Lower lobe of right lung (tissue), 2 donors: ENCODE measurements around the gene HMG20B. TPM values are rescaled to one million over a fixed set of nuclear protein-coding genes. Genes with fewer than 3 reads are reported as not detected.

ENCODE experiments used
- ATAC-seq, 2 donors: fragments of 200-7000 bp; cut with Tn5 transposase; one replicate each; pipeline ENCODE4 v1.9.1; 2020 to 2022; ENCODE audit warnings: mild to moderate bottlenecking in 2 of 2, moderate library complexity in 2 of 2
- DNase-seq: peaks from one replicate; pipeline ENCODE4 v3.0.0-alpha.2; 2020
- H3K27ac ChIP-seq: fragments of 200-600 bp; one replicate; pipeline ENCODE4 v1.8.0; 2022
- H3K27me3 ChIP-seq: fragments of 200-600 bp; one replicate; pipeline ENCODE4 v1.8.0; 2022; ENCODE audit warnings: low read depth
- H3K36me3 ChIP-seq: fragments of 200-600 bp; one replicate; pipeline ENCODE4 v1.8.0; 2022; ENCODE audit warnings: mild to moderate bottlenecking
- H3K4me1 ChIP-seq: fragments of 200-600 bp; one replicate; pipeline ENCODE4 v1.8.0; 2022
- H3K4me3 ChIP-seq: fragments of 200-600 bp; one replicate; pipeline ENCODE4 v1.8.0; 2022; ENCODE audit warnings: mild to moderate bottlenecking
- H3K9me3 ChIP-seq: fragments of 200-600 bp; one replicate; pipeline ENCODE4 v1.8.0; 2022
- CTCF ChIP-seq: fragments of 200-600 bp; IDR thresholded peaks from one replicate; pipeline ENCODE4 v1.8.0; 2022; ENCODE audit warnings: antibody characterized with exemption, mild to moderate bottlenecking
- intact Hi-C: fragments of 100-400 bp; cut with DNase I; formaldehyde crosslinking; loops from one replicate; pipeline ENCODE4 v1.11.0; 2022
- total RNA-seq: library from RNA; stranded (reverse); fragmentation: NEBNext Ultra II Directional; extraction: Animal tissue kit (Norgen Biotek cat#: 25700); gene quantifications from one replicate; pipeline ENCODE4 v1.2.1, GENCODE V29; 2021
- donor health status: DM: no; HTN: yes; CAD: no; lungs with severe emphysema.

HMG20B gene
- total RNA-seq, 1 donor from 2014 or later, result 60.9 TPM

DNA sequence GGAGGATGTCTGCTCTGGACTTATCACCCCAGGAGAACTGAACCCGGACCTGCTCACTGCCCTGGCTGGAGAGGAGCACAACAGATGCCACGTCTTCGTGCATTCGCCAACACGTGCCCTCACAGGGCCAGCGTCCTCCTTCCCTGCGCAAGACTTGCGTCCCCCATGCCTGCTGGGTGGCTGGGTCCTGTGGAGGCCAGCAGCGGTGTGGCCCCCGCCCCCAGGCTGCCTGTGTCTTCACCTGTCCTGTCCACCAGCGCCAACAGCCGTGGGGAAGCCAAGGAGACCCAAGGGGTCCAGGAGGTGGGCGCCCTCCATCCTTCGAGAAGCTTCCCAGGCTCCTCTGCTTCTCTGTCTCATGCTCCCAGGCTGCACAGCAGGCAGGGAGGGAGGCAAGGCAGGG lies 37.2 kb upstream of the HMG20B start:
- Histone ChIP-seq H3K4me3 (no peak overlapping the region), H3K27me3 (no peaks in the 10 kb centered on the region), H3K4me1 (no peaks in the 10 kb centered on the region), H3K27ac (no peak overlapping the region), H3K36me3 (peaks cover 63% of the 10 kb centered on the region), H3K9me3 (no peaks in the 10 kb centered on the region)
- DNase-seq, result no peak
- ATAC-seq, result no peak
- no peak for TF ChIP-seq CTCF
- intact Hi-C loops, result no loop called here

GRCh38 chr19:3535981-3536380 lies 36.8 kb upstream of the HMG20B start:
- Histone ChIP-seq H3K36me3 (peaks cover 59% of the 10 kb centered on the region), H3K4me3 (no peak overlapping the region), H3K9me3 (no peaks in the 10 kb centered on the region), H3K4me1 (no peaks in the 10 kb centered on the region), H3K27ac (no peak overlapping the region), H3K27me3 (no peaks in the 10 kb centered on the region)
- intact Hi-C loops, result no loop called here
- no peak for TF ChIP-seq CTCF
- DNase-seq, result no peak
- no peak for ATAC-seq

- Histone ChIP-seq H3K4me1 (no peaks in the 10 kb centered on the region), H3K9me3 (no peaks in the 10 kb centered on the region), H3K36me3 (peaks cover 53% of the 10 kb centered on the region), H3K27me3 (no peaks in the 10 kb centered on the region), H3K4me3 (no peak overlapping the region), H3K27ac (no peak overlapping the region)
- ATAC-seq (no peak), DNase-seq (no peak)
- intact Hi-C loops, result no loop called here
- TF ChIP-seq CTCF, result no peak
These were observed 36.2 kb upstream of the HMG20B start for GRCh38 chr19:3536429-3537100.

GRCh38 chr19:3537101-3537437 lies 35.7 kb upstream of the HMG20B start:
- intact Hi-C loops, result no loop called here
- ATAC-seq, result no peak
- no peaks in the 10 kb centered on the region for H3K9me3 ChIP-seq

GRCh38 chr19:3537438-3538240 lies 35.1 kb upstream of the HMG20B start:
- DNase-seq (no peak), ATAC-seq (peak in 1 of 2 donors; percentile 4)
- no peaks in the 10 kb centered on the region for H3K9me3 ChIP-seq
- no peak overlapping the region for H3K27ac ChIP-seq
- peaks cover 42% of the 10 kb centered on the region for H3K36me3 ChIP-seq
- TF ChIP-seq CTCF, result no peak
- no peaks in the 10 kb centered on the region for H3K27me3 ChIP-seq
- intact Hi-C loops, result no loop called here
- H3K4me1 ChIP-seq, result no peaks in the 10 kb centered on the region
- no peak overlapping the region for H3K4me3 ChIP-seq

More at GRCh38 chr19:3537101-3537437, 35.7 kb upstream of the HMG20B start:
- no peak for TF ChIP-seq CTCF
- no peak for DNase-seq
- H3K4me1 ChIP-seq, result no peaks in the 10 kb centered on the region
- no peak overlapping the region for H3K4me3 ChIP-seq
- H3K27me3 ChIP-seq, result no peaks in the 10 kb centered on the region
- peaks cover 48% of the 10 kb centered on the region for H3K36me3 ChIP-seq
- no peak overlapping the region for H3K27ac ChIP-seq
